ENCODE results near the gene ARID5B.

The ARID5B gene

GRCh38 chr10:62112300-62112699 lies 210.8 kb downstream of the ARID5B start:
- Histone ChIP-seq H2BK12ac (ENCODE audit: low read length) (no peak overlapping the region), H4K12ac (ENCODE audit: low read depth, low read length) (no peak overlapping the region), H2AK5ac (ENCODE audit: low read length) (no peak overlapping the region), H2BK5ac (ENCODE audit: low read depth, low read length, poor library complexity) (no peak overlapping the region), H3K4ac (ENCODE audit: low read depth, low read length) (no peak overlapping the region), H3K4me2 (ENCODE audit: low read length) (no peak overlapping the region), H4K91ac (ENCODE audit: low read depth, low read length) (no peak overlapping the region), H3K18ac (ENCODE audit: low read length) (no peak overlapping the region), H2BK120ac (ENCODE audit: insufficient read depth, low read length, poor library complexity) (no peak overlapping the region), H3K27ac (ENCODE audit: low read depth, low read length) (no peak overlapping the region), H3K9me3 (ENCODE audit: insufficient read depth, low read depth, low read length) (no peaks in the 10 kb centered on the region), H3K79me2 (ENCODE audit: control insufficient read depth, insufficient read depth, low read length, poor library complexity) (no peaks in the 10 kb centered on the region), H3K36me3 (ENCODE audit: control insufficient read depth in 1 of 2, insufficient read depth in 2 of 2, low read length in 2 of 2) (no peaks in the 10 kb centered on the region), H4K8ac (ENCODE audit: low read depth, low read length) (no peak overlapping the region), H3K4me3 (ENCODE audit: low read depth, low read length) (no peak overlapping the region), H3K9ac (ENCODE audit: low read length) (no peak overlapping the region), H3K79me1 (ENCODE audit: low read length) (peaks cover 9% of the 10 kb centered on the region), H3K27me3 (ENCODE audit: insufficient read depth, low read length) (no peaks in the 10 kb centered on the region), H3K23ac (ENCODE audit: low read length) (no peak overlapping the region), H2AFZ (ENCODE audit: insufficient read depth, low read length, poor library complexity) (no peak overlapping the region), H3K4me1 (ENCODE audit: control insufficient read depth in 1 of 2, insufficient read depth in 2 of 2, low read length in 2 of 2) (peaks cover 6 to 18% of the 10 kb centered on the region in 2 experiments), H3K14ac (ENCODE audit: low read length) (no peak overlapping the region)
- peak; percentile 54 to 94 for DNase-seq

- no peak overlapping the region for H4K12ac ChIP-seq (ENCODE audit: low read depth, low read length)
- H2BK120ac ChIP-seq (ENCODE audit: insufficient read depth, low read length, poor library complexity) = no peak overlapping the region
- no peak overlapping the region for H2AK5ac ChIP-seq (ENCODE audit: low read length)
- H3K18ac ChIP-seq (ENCODE audit: low read length) = no peak overlapping the region
- no peak overlapping the region for H4K91ac ChIP-seq (ENCODE audit: low read depth, low read length)
- H3K9me3 ChIP-seq (ENCODE audit: insufficient read depth, low read depth, low read length) = no peaks in the 10 kb centered on the region
- H3K23ac ChIP-seq (ENCODE audit: low read length) = no peak overlapping the region
- H3K36me3 ChIP-seq (ENCODE audit: control insufficient read depth in 1 of 2, insufficient read depth in 2 of 2, low read length in 2 of 2) = no peaks in the 10 kb centered on the region
- no peaks in the 10 kb centered on the region for H3K27me3 ChIP-seq (ENCODE audit: insufficient read depth, low read length)
- H2BK12ac ChIP-seq (ENCODE audit: low read length) = no peak overlapping the region
- peaks cover 9% of the 10 kb centered on the region for H3K79me1 ChIP-seq (ENCODE audit: low read length)
- peaks cover 6 to 18% of the 10 kb centered on the region in 2 experiments for H3K4me1 ChIP-seq (ENCODE audit: control insufficient read depth in 1 of 2, insufficient read depth in 2 of 2, low read length in 2 of 2)
- no peak overlapping the region for H3K27ac ChIP-seq (ENCODE audit: low read depth, low read length)
- no peak overlapping the region for H3K9ac ChIP-seq (ENCODE audit: low read length)
- no peak overlapping the region for H3K4me3 ChIP-seq (ENCODE audit: low read depth, low read length)
- no peaks in the 10 kb centered on the region for H3K79me2 ChIP-seq (ENCODE audit: control insufficient read depth, insufficient read depth, low read length, poor library complexity)
- H3K14ac ChIP-seq (ENCODE audit: low read length) = no peak overlapping the region
- no CpG with 5 or more reads among the region's 4 CpGs for WGBS (ENCODE audit: extremely low coverage, insufficient coverage, insufficient read length)
- H2AFZ ChIP-seq (ENCODE audit: insufficient read depth, low read length, poor library complexity) = no peak overlapping the region
- H3K4ac ChIP-seq (ENCODE audit: low read depth, low read length) = no peak overlapping the region
- DNase-seq = no peak
- no peak overlapping the region for H4K8ac ChIP-seq (ENCODE audit: low read depth, low read length)
- no peak overlapping the region for H3K4me2 ChIP-seq (ENCODE audit: low read length)
- no peak overlapping the region for H2BK5ac ChIP-seq (ENCODE audit: low read depth, low read length, poor library complexity)
Observed at GRCh38 chr10:62112963-62113362, 211.5 kb downstream of the ARID5B start.

- Histone ChIP-seq H2AFZ (ENCODE audit: insufficient read depth, low read length, poor library complexity) (no peak overlapping the region), H3K79me1 (ENCODE audit: low read length) (peaks cover 6% of the 10 kb centered on the region), H3K27me3 (ENCODE audit: insufficient read depth, low read length) (no peaks in the 10 kb centered on the region), H3K4me3 (ENCODE audit: low read depth, low read length) (no peak overlapping the region), H3K4me2 (ENCODE audit: low read length) (no peak overlapping the region), H2BK120ac (ENCODE audit: insufficient read depth, low read length, poor library complexity) (no peak overlapping the region), H3K18ac (ENCODE audit: low read length) (no peak overlapping the region), H3K9me3 (ENCODE audit: insufficient read depth, low read depth, low read length) (no peaks in the 10 kb centered on the region), H3K14ac (ENCODE audit: low read length) (no peak overlapping the region), H3K9ac (ENCODE audit: low read length) (no peak overlapping the region), H3K79me2 (ENCODE audit: control insufficient read depth, insufficient read depth, low read length, poor library complexity) (no peaks in the 10 kb centered on the region), H3K23ac (ENCODE audit: low read length) (no peak overlapping the region), H3K36me3 (ENCODE audit: control insufficient read depth in 1 of 2, insufficient read depth in 2 of 2, low read length in 2 of 2) (no peaks in the 10 kb centered on the region), H2AK5ac (ENCODE audit: low read length) (no peak overlapping the region), H4K91ac (ENCODE audit: low read depth, low read length) (no peak overlapping the region), H2BK5ac (ENCODE audit: low read depth, low read length, poor library complexity) (no peak overlapping the region), H3K4ac (ENCODE audit: low read depth, low read length) (no peak overlapping the region), H4K8ac (ENCODE audit: low read depth, low read length) (no peak overlapping the region), H2BK12ac (ENCODE audit: low read length) (no peak overlapping the region), H3K27ac (ENCODE audit: low read depth, low read length) (no peak overlapping the region), H4K12ac (ENCODE audit: low read depth, low read length) (no peak overlapping the region), H3K4me1 (ENCODE audit: control insufficient read depth in 1 of 2, insufficient read depth in 2 of 2, low read length in 2 of 2) (peaks cover 6 to 18% of the 10 kb centered on the region in 2 experiments)
- WGBS (ENCODE audit: extremely low coverage, insufficient coverage, insufficient read length) = no CpG with 5 or more reads among the region's 4 CpGs
- DNase-seq = peak; percentile 78 to 86
Observed at GRCh38 chr10:62113680-62114079, 212.2 kb downstream of the ARID5B start.

- H3K4me1 ChIP-seq (ENCODE audit: control insufficient read depth in 1 of 2, insufficient read depth in 2 of 2, low read length in 2 of 2) = peaks cover 0 to 13% of the 10 kb centered on the region in 2 experiments
- H3K27ac ChIP-seq (ENCODE audit: low read depth, low read length) = peak overlapping the region; percentile 15
- H3K9me3 ChIP-seq (ENCODE audit: insufficient read depth, low read depth, low read length) = no peaks in the 10 kb centered on the region
- no peak overlapping the region for H4K8ac ChIP-seq (ENCODE audit: low read depth, low read length)
- H3K9ac ChIP-seq (ENCODE audit: low read length) = no peak overlapping the region
- no peak overlapping the region for H3K14ac ChIP-seq (ENCODE audit: low read length)
- peak overlapping the region; percentile 8 for H2BK120ac ChIP-seq (ENCODE audit: insufficient read depth, low read length, poor library complexity)
- H3K4me2 ChIP-seq (ENCODE audit: low read length) = no peak overlapping the region
- WGBS (ENCODE audit: extremely low coverage, insufficient coverage, insufficient read length) = no CpG with 5 or more reads among the region's 4 CpGs
- peak; percentile 88 to 97 for DNase-seq
- H3K23ac ChIP-seq (ENCODE audit: low read length) = no peak overlapping the region
- no peak overlapping the region for H4K91ac ChIP-seq (ENCODE audit: low read depth, low read length)
- no peak overlapping the region for H3K4me3 ChIP-seq (ENCODE audit: low read depth, low read length)
- no peaks in the 10 kb centered on the region for H3K36me3 ChIP-seq (ENCODE audit: control insufficient read depth in 1 of 2, insufficient read depth in 2 of 2, low read length in 2 of 2)
- H2BK5ac ChIP-seq (ENCODE audit: low read depth, low read length, poor library complexity) = no peak overlapping the region
- H2AK5ac ChIP-seq (ENCODE audit: low read length) = no peak overlapping the region
- H2AFZ ChIP-seq (ENCODE audit: insufficient read depth, low read length, poor library complexity) = no peak overlapping the region
- no peaks in the 10 kb centered on the region for H3K27me3 ChIP-seq (ENCODE audit: insufficient read depth, low read length)
- no peak overlapping the region for H3K18ac ChIP-seq (ENCODE audit: low read length)
- no peaks in the 10 kb centered on the region for H3K79me2 ChIP-seq (ENCODE audit: control insufficient read depth, insufficient read depth, low read length, poor library complexity)
- H2BK12ac ChIP-seq (ENCODE audit: low read length) = no peak overlapping the region
- H4K12ac ChIP-seq (ENCODE audit: low read depth, low read length) = no peak overlapping the region
- peaks cover 6% of the 10 kb centered on the region for H3K79me1 ChIP-seq (ENCODE audit: low read length)
- no peak overlapping the region for H3K4ac ChIP-seq (ENCODE audit: low read depth, low read length)
Observed at GRCh38 chr10:62115321-62115720, 213.8 kb downstream of the ARID5B start.
